H9 (cell line): ENCODE measurements around the gene TFPI. TPM values are rescaled to one million over a fixed set of nuclear protein-coding genes. Genes with fewer than 3 reads are reported as not detected.

Experiments used
- DNase-seq: peaks from one replicate; pipeline ENCODE4 v3.0.0-alpha.2; 2017
- H2AFZ ChIP-seq: one replicate; pipeline ENCODE4 v1.6.1; 2013; ENCODE audit warnings: mild to moderate bottlenecking, low read length, control low read depth, moderate library complexity
- H2AK5ac ChIP-seq: 2 replicates; pipeline ENCODE4 v1.6.1; 2013; ENCODE audit warnings: low read length, control low read depth, mixed read lengths; ENCODE audit not compliant: insufficient read length
- H2BK120ac ChIP-seq: one replicate; pipeline ENCODE4 v1.6.1; 2013; ENCODE audit warnings: low read depth, mild to moderate bottlenecking, low read length, control low read depth, inconsistent platforms; ENCODE audit not compliant: poor library complexity, severe bottlenecking
- H2BK12ac ChIP-seq: 2 replicates; pipeline ENCODE4 v1.6.1; 2013; ENCODE audit warnings: low read length, control low read depth, mixed read lengths, low read depth; ENCODE audit not compliant: insufficient read length
- H2BK15ac ChIP-seq: 2 replicates; pipeline ENCODE4 v1.6.1; 2013; ENCODE audit warnings: low read depth, low read length, control low read depth
- H2BK20ac ChIP-seq: one replicate; pipeline ENCODE4 v1.6.1; 2013; ENCODE audit warnings: low read depth, mild to moderate bottlenecking, low read length, control low read depth, inconsistent platforms; ENCODE audit not compliant: poor library complexity, severe bottlenecking
- H2BK5ac ChIP-seq: 2 replicates; pipeline ENCODE4 v1.6.1; 2013; ENCODE audit warnings: low read length, control low read depth, mixed read lengths; ENCODE audit not compliant: insufficient read length
- H3K14ac ChIP-seq: 2 replicates; pipeline ENCODE4 v1.6.1; 2013; ENCODE audit warnings: low read length, control low read depth; ENCODE audit not compliant: insufficient read depth
- H3K18ac ChIP-seq: 2 replicates; pipeline ENCODE4 v1.6.1; 2013; ENCODE audit warnings: low read depth, mild to moderate bottlenecking, mixed read lengths, low read length, control low read depth; ENCODE audit not compliant: insufficient read length
- H3K23ac ChIP-seq: 2 replicates; pipeline ENCODE4 v1.6.1; 2013; ENCODE audit warnings: low read length, control low read depth, mixed read lengths, low read depth; ENCODE audit not compliant: insufficient read length
- H3K23me2 ChIP-seq: 2 replicates; pipeline ENCODE4 v1.6.1; 2013; ENCODE audit warnings: low read depth, mild to moderate bottlenecking, mixed read lengths, low read length, control low read depth; ENCODE audit not compliant: insufficient read length, poor library complexity, severe bottlenecking
- H3K27ac ChIP-seq: 2 replicates; pipeline ENCODE4 v1.5.1; 2013; ENCODE audit warnings: low read length, control low read depth, mixed read lengths, low read depth; ENCODE audit not compliant: insufficient read length
- H3K27me3 ChIP-seq: 2 replicates; pipeline ENCODE4 v1.6.1; 2013; ENCODE audit warnings: low read length, control low read depth, inconsistent platforms; ENCODE audit not compliant: insufficient read depth
- H3K4ac ChIP-seq: 2 replicates; pipeline ENCODE4 v1.6.1; 2013; ENCODE audit warnings: low read depth, mild to moderate bottlenecking, control low read depth, inconsistent platforms, low read length, moderate library complexity
- H3K4me1 ChIP-seq: 2 replicates; pipeline ENCODE4 v1.6.1; 2013; ENCODE audit warnings: low read length, control low read depth, inconsistent platforms; ENCODE audit not compliant: insufficient read depth
- H3K4me2 ChIP-seq: 2 replicates; pipeline ENCODE4 v1.6.1; 2013; ENCODE audit warnings: low read length, control low read depth, mixed read lengths; ENCODE audit not compliant: insufficient read length, insufficient read depth
- H3K56ac ChIP-seq: 2 replicates; pipeline ENCODE4 v1.6.1; 2013; ENCODE audit warnings: low read depth, mild to moderate bottlenecking, mixed read lengths, low read length, control low read depth; ENCODE audit not compliant: insufficient read length
- H3K79me1 ChIP-seq: 2 replicates; pipeline ENCODE4 v1.6.1; 2013; ENCODE audit warnings: low read depth, mild to moderate bottlenecking, moderate library complexity, low read length, control low read depth, inconsistent platforms; ENCODE audit not compliant: insufficient read depth, poor library complexity, severe bottlenecking
- H3K79me2 ChIP-seq: 2 replicates; pipeline ENCODE4 v1.6.1; 2013; ENCODE audit warnings: low read length, control low read depth, inconsistent platforms; ENCODE audit not compliant: insufficient read depth
- H3K9ac ChIP-seq: 2 replicates; pipeline ENCODE4 v1.6.1; 2013; ENCODE audit warnings: low read length, control low read depth, mixed read lengths; ENCODE audit not compliant: insufficient read length; ENCODE audit errors: extremely low read depth
- H3K9me3 ChIP-seq: one replicate; pipeline ENCODE4 v1.6.1; 2013; ENCODE audit warnings: low read depth, low read length, inconsistent platforms; ENCODE audit not compliant: control insufficient read depth
- H3T11ph ChIP-seq: one replicate; pipeline ENCODE4 v1.6.1; 2013; ENCODE audit warnings: mild to moderate bottlenecking, low read length, control low read depth, inconsistent platforms
- H4K20me1 ChIP-seq: one replicate; pipeline ENCODE4 v1.6.1; 2013; ENCODE audit not compliant: control insufficient read depth, insufficient read length, insufficient read depth
- H4K5ac ChIP-seq: 2 replicates; pipeline ENCODE4 v1.6.1; 2013; ENCODE audit warnings: low read depth, mild to moderate bottlenecking, mixed read lengths, low read length, control low read depth; ENCODE audit not compliant: insufficient read length
- H4K8ac ChIP-seq: replicated peaks from 2 replicates; pipeline ENCODE4 v1.6.1; 2013; ENCODE audit warnings: low read length, control low read depth, mixed read lengths, low read depth; ENCODE audit not compliant: insufficient read length
- H4K91ac ChIP-seq: 2 replicates; pipeline ENCODE4 v1.6.1; 2013; ENCODE audit warnings: low read depth, mild to moderate bottlenecking, moderate library complexity, mixed read lengths, low read length, control low read depth; ENCODE audit not compliant: insufficient read length
- H3K27ac Mint-ChIP-seq, 3 experiments: 2 replicates in 2 of 3; 3 replicates in 1 of 3; pipeline ENCODE4 v1.8.0; 2020 to 2021; ENCODE audit warnings: mixed read lengths in 3 of 3, mild to moderate bottlenecking in 1 of 3, moderate library complexity in 1 of 3
- H3K27me3 Mint-ChIP-seq: 2 replicates; pipeline ENCODE4 v1.8.0; 2021; ENCODE audit warnings: low read depth, mild to moderate bottlenecking, moderate library complexity, mixed read lengths
- H3K36me3 Mint-ChIP-seq, 3 experiments: 2 replicates in 2 of 3; 3 replicates in 1 of 3; pipeline ENCODE4 v1.8.0; 2020 to 2021; ENCODE audit warnings: low read depth in 3 of 3, mixed read lengths in 3 of 3; ENCODE audit not compliant: insufficient read depth in 1 of 3
- H3K4me1 Mint-ChIP-seq, 2 experiments: 2 replicates each; pipeline ENCODE4 v1.8.0; 2020; ENCODE audit warnings: mixed read lengths in 2 of 2
- H3K4me3 Mint-ChIP-seq, 2 experiments: 2 replicates in 1 of 2; 3 replicates in 1 of 2; pipeline ENCODE4 v1.8.0; 2020 to 2021; ENCODE audit warnings: mild to moderate bottlenecking in 2 of 2, mixed read lengths in 2 of 2, moderate library complexity in 1 of 2
- H3K9me3 Mint-ChIP-seq, 2 experiments: 2 replicates in 1 of 2; 3 replicates in 1 of 2; pipeline ENCODE4 v1.8.0; 2020; ENCODE audit warnings: mild to moderate bottlenecking in 2 of 2, mixed read lengths in 2 of 2, moderate library complexity in 1 of 2
- CTCF ChIP-seq: fragments of 200-600 bp; sonication (generic); conservative IDR thresholded peaks from 3 replicates; pipeline ENCODE4 v1.8.0; 2021; ENCODE audit warnings: antibody characterized with exemption, mild to moderate bottlenecking
- WGBS: extraction: QIAGEN DNeasy Blood & Tissue Kit; methylation state at CpG from one replicate; pipeline ENCODE4 v1.1.7; 2013; ENCODE audit warnings: missing lambda C conversion rate, low lambda C conversion rate, mixed read lengths; ENCODE audit not compliant: insufficient read length; ENCODE audit errors: extremely low coverage; 5-methylcytosine and 5-hydroxymethylcytosine counted together
- total RNA-seq: library from RNA; stranded (reverse); gene quantifications from 2 replicates; pipeline ENCODE4 v1.2.1, GENCODE V29; 2021

Gene TFPI
- total RNA-seq, 1 experiment from 2014 or later = 5.8 TPM

- Histone ChIP-seq H3K79me2 (no peaks in the 10 kb centered on the region), H2BK20ac (no peak overlapping the region), H4K20me1 (no peaks in the 10 kb centered on the region), H3K27me3 (no peaks in the 10 kb centered on the region), H4K91ac (no peak overlapping the region), H3K23ac (no peak overlapping the region), H3K23me2 (no peaks in the 10 kb centered on the region), H3T11ph (no peak overlapping the region), H2BK15ac (no peak overlapping the region), H3K4me1 (no peaks in the 10 kb centered on the region; the same call in 1 of the 2 replicates), H3K9ac (no peak overlapping the region), H2BK12ac (no peak overlapping the region), H3K27ac (no peak overlapping the region), H2AFZ (no peak overlapping the region), H2BK5ac (no peak overlapping the region), H3K18ac (no peak overlapping the region), H3K4ac (no peak overlapping the region), H4K8ac (no peak overlapping the region), H2BK120ac (no peak overlapping the region), H3K79me1 (no peaks in the 10 kb centered on the region), H4K5ac (no peak overlapping the region), H3K4me2 (no peak overlapping the region), H3K14ac (no peak overlapping the region), H3K56ac (no peak overlapping the region), H2AK5ac (no peak overlapping the region), H3K9me3 (no peaks in the 10 kb centered on the region)
- TF ChIP-seq CTCF = peak; percentile 31; the same call in 2 of the 3 replicates
- Mint-ChIP-seq H3K27ac (no peak overlapping the region), H3K27me3 (peaks cover 2% of the 10 kb centered on the region; the same call in 1 of the 2 replicates), H3K36me3 (peaks cover 0 to 7% (median 0%) of the 10 kb centered on the region in 3 experiments; a peak in 4 of 7 replicates), H3K4me3 (no peak overlapping the region), H3K9me3 (peaks cover 0 to 7% of the 10 kb centered on the region in 2 experiments; a peak in 3 of 5 replicates), H3K4me1 (peaks cover 5 to 6% of the 10 kb centered on the region in 2 experiments)
- no peak for DNase-seq
- WGBS = no CpG with 5 or more reads among the region's 1 CpG
Measured at GRCh38 chr2:187594801-187595200, 40.6 kb upstream of the TFPI start.
